Lower lobe of right lung (tissue), 2 donors: Measurements from ENCODE around the gene GRIA1. TPM values are rescaled to one million over a fixed set of nuclear protein-coding genes. Genes with fewer than 3 reads are reported as not detected.

Source experiments
- ATAC-seq, 2 donors: fragments of 200-7000 bp; cut with Tn5 transposase; one replicate each; pipeline ENCODE4 v1.9.1; 2020 to 2022; ENCODE audit warnings: mild to moderate bottlenecking in 2 of 2, moderate library complexity in 2 of 2
- DNase-seq: peaks from one replicate; pipeline ENCODE4 v3.0.0-alpha.2; 2020
- H3K27ac ChIP-seq: fragments of 200-600 bp; one replicate; pipeline ENCODE4 v1.8.0; 2022
- H3K27me3 ChIP-seq: fragments of 200-600 bp; one replicate; pipeline ENCODE4 v1.8.0; 2022; ENCODE audit warnings: low read depth
- H3K36me3 ChIP-seq: fragments of 200-600 bp; one replicate; pipeline ENCODE4 v1.8.0; 2022; ENCODE audit warnings: mild to moderate bottlenecking
- H3K4me1 ChIP-seq: fragments of 200-600 bp; one replicate; pipeline ENCODE4 v1.8.0; 2022
- H3K4me3 ChIP-seq: fragments of 200-600 bp; one replicate; pipeline ENCODE4 v1.8.0; 2022; ENCODE audit warnings: mild to moderate bottlenecking
- H3K9me3 ChIP-seq: fragments of 200-600 bp; one replicate; pipeline ENCODE4 v1.8.0; 2022
- CTCF ChIP-seq: fragments of 200-600 bp; IDR thresholded peaks from one replicate; pipeline ENCODE4 v1.8.0; 2022; ENCODE audit warnings: antibody characterized with exemption, mild to moderate bottlenecking
- intact Hi-C: fragments of 100-400 bp; cut with DNase I; formaldehyde crosslinking; loops from one replicate; pipeline ENCODE4 v1.11.0; 2022
- total RNA-seq: library from RNA; stranded (reverse); fragmentation: NEBNext Ultra II Directional; extraction: Animal tissue kit (Norgen Biotek cat#: 25700); gene quantifications from one replicate; pipeline ENCODE4 v1.2.1, GENCODE V29; 2021
- donor health status: DM: no; HTN: yes; CAD: no; lungs with severe emphysema.

GRIA1 gene
- total RNA-seq, 1 donor from 2014 or later, result 10.3 TPM

GRCh38 chr5:153623751-153624450 lies 133.4 kb downstream of the GRIA1 start:
- Histone ChIP-seq H3K4me1 (peaks cover 14% of the 10 kb centered on the region), H3K27me3 (no peaks in the 10 kb centered on the region), H3K9me3 (no peaks in the 10 kb centered on the region), H3K27ac (no peak overlapping the region), H3K4me3 (no peak overlapping the region), H3K36me3 (no peaks in the 10 kb centered on the region)
- TF ChIP-seq CTCF, result no peak
- intact Hi-C loops, result no loop called here
- ATAC-seq (no peak), DNase-seq (no peak)

- Histone ChIP-seq H3K4me3 (no peak overlapping the region), H3K27me3 (no peaks in the 10 kb centered on the region), H3K4me1 (peaks cover 16% of the 10 kb centered on the region), H3K27ac (no peak overlapping the region), H3K36me3 (no peaks in the 10 kb centered on the region), H3K9me3 (no peaks in the 10 kb centered on the region)
- intact Hi-C loops, result no loop called here
- no peak for ATAC-seq
- no peak for TF ChIP-seq CTCF
- DNase-seq, result no peak
These were observed 133.9 kb downstream of the GRIA1 start for GRCh38 chr5:153624451-153624765.

- Histone ChIP-seq H3K27ac (no peak overlapping the region), H3K4me1 (peaks cover 16% of the 10 kb centered on the region), H3K9me3 (no peaks in the 10 kb centered on the region), H3K36me3 (no peaks in the 10 kb centered on the region), H3K27me3 (no peaks in the 10 kb centered on the region), H3K4me3 (no peak overlapping the region)
- intact Hi-C loops, result no loop called here
- no peak for ATAC-seq
- no peak for TF ChIP-seq CTCF
- DNase-seq, result no peak
These were observed 135.4 kb downstream of the GRIA1 start for GRCh38 chr5:153625826-153626354.

GRCh38 chr5:153626836-153627235 lies 136.4 kb downstream of the GRIA1 start:
- Histone ChIP-seq H3K36me3 (no peaks in the 10 kb centered on the region), H3K9me3 (no peaks in the 10 kb centered on the region), H3K4me3 (no peak overlapping the region), H3K27me3 (no peaks in the 10 kb centered on the region), H3K27ac (no peak overlapping the region), H3K4me1 (peaks cover 16% of the 10 kb centered on the region)
- no peak for TF ChIP-seq CTCF
- ATAC-seq, result no peak
- DNase-seq, result no peak
- intact Hi-C loops, result no loop called here

- intact Hi-C loops, result no loop called here
- TF ChIP-seq CTCF, result peak; percentile 12
- peaks cover 16% of the 10 kb centered on the region for H3K4me1 ChIP-seq
- no peaks in the 10 kb centered on the region for H3K36me3 ChIP-seq
- peak; percentile 47 for DNase-seq
- ATAC-seq, result peak; percentile 83 to 92
- H3K27ac ChIP-seq, result peak overlapping the region; percentile 47
- H3K9me3 ChIP-seq, result no peaks in the 10 kb centered on the region
- H3K27me3 ChIP-seq, result no peaks in the 10 kb centered on the region
- H3K4me3 ChIP-seq, result no peak overlapping the region
These were observed 138.8 kb downstream of the GRIA1 start for GRCh38 chr5:153629027-153629895.
